NCI-H128 (cell line): ENCODE measurements around the gene ZNF581.

ENCODE experiments used
- DNase-seq: peaks from one replicate; lab custom pipeline; 2025; ENCODE audit not compliant: unreplicated experiment; lab: John Stamatoyannopoulos, UW

The ZNF581 gene

GRCh38 chr19:55611300-55611982 is 32.0 kb upstream of the ZNF581 start:
- DNase-seq = no peak

GRCh38 chr19:55611983-55612645 is 31.3 kb upstream of the ZNF581 start:
- DNase-seq = no peak

- DNase-seq = no peak
Measured at GRCh38 chr19:55613396-55613795, 30.1 kb upstream of the ZNF581 start.

GRCh38 chr19:55613930-55614710 is 29.3 kb upstream of the ZNF581 start:
- no peak for DNase-seq

- DNase-seq = no peak
Measured at GRCh38 chr19:55614711-55615542, 28.5 kb upstream of the ZNF581 start.

- no peak for DNase-seq
Measured at GRCh38 chr19:55615543-55616394, 27.7 kb upstream of the ZNF581 start.

GRCh38 chr19:55616395-55616875 is 27.0 kb upstream of the ZNF581 start:
- DNase-seq = no peak

GRCh38 chr19:55617426-55617825 is 26.0 kb upstream of the ZNF581 start:
- no peak for DNase-seq

GRCh38 chr19:55618426-55618825 is 25.0 kb upstream of the ZNF581 start:
- DNase-seq = no peak

- DNase-seq = no peak
Measured at GRCh38 chr19:55619286-55619685, 24.2 kb upstream of the ZNF581 start.

GRCh38 chr19:55620410-55621204 is 22.8 kb upstream of the ZNF581 start:
- DNase-seq = no peak

- DNase-seq = no peak
Measured at GRCh38 chr19:55621205-55621672, 22.2 kb upstream of the ZNF581 start.

- DNase-seq = no peak
Measured at GRCh38 chr19:55621673-55622231, 21.7 kb upstream of the ZNF581 start.

- no peak for DNase-seq
Measured at GRCh38 chr19:55622242-55622969, 21.0 kb upstream of the ZNF581 start.

GRCh38 chr19:55623130-55623529 is 20.3 kb upstream of the ZNF581 start:
- no peak for DNase-seq

- DNase-seq = no peak
Measured at GRCh38 chr19:55623561-55623960, 19.9 kb upstream of the ZNF581 start.

GRCh38 chr19:55624109-55625003 is 19.1 kb upstream of the ZNF581 start, which contains the start of gene ZNF784:
TSS of gene ZNF784 (minus strand) at chr19:55624566. CDS start at chr19:55624561, 5 bp downstream.
- peak; percentile 81 for DNase-seq
